SJSA1 (cell line): ENCODE measurements around the gene MICU1. TPM values are rescaled to one million over a fixed set of nuclear protein-coding genes. Genes with fewer than 3 reads are reported as not detected.
"Not testable (repeated sequence)": the region's sequence is repeated elsewhere in the genome, so short reads cannot be mapped to it uniquely, and the experiment has no call there.

Experiments used
- DNase-seq, 2 experiments: peaks; one replicate each; pipeline ENCODE4 v3.0.0-alpha.2; 2015 to 2020; ENCODE audit warnings: low spot score in 2 of 2, low read depth in 1 of 2
- H3K27ac ChIP-seq: fragments of 250-450 bp; sonication (Bioruptor Pico); 2 replicates; pipeline ENCODE4 v1.5.1; 2020; ENCODE audit warnings: mild to moderate bottlenecking, moderate library complexity
- H3K27me3 ChIP-seq: fragments of 250-450 bp; sonication (Bioruptor Pico); replicated peaks from 2 replicates; pipeline ENCODE4 v1.5.1; 2020; ENCODE audit warnings: mild to moderate bottlenecking, moderate library complexity
- H3K36me3 ChIP-seq: fragments of 250-450 bp; sonication (Bioruptor Pico); 2 replicates; pipeline ENCODE4 v1.5.1; 2020; ENCODE audit warnings: mild to moderate bottlenecking
- H3K4me1 ChIP-seq: fragments of 250-450 bp; sonication (Bioruptor Pico); replicated peaks from 2 replicates; pipeline ENCODE4 v1.6.1; 2021; ENCODE audit warnings: mild to moderate bottlenecking
- H3K4me3 ChIP-seq: fragments of 250-450 bp; sonication (Bioruptor Pico); 2 replicates; pipeline ENCODE4 v1.5.1; 2020; ENCODE audit warnings: mild to moderate bottlenecking
- H3K9me3 ChIP-seq: fragments of 250-450 bp; sonication (Bioruptor Pico); replicated peaks from 2 replicates; pipeline ENCODE4 v1.5.1; 2020; ENCODE audit warnings: mild to moderate bottlenecking
- total RNA-seq: library from RNA; depleted of rRNA; stranded (reverse); fragments of >200 nt; shearing (Covaris generic); gene quantifications from 2 replicates; pipeline ENCODE4 v1.2.3, GENCODE V29; 2014

Gene MICU1
- total RNA-seq, 1 experiment from 2014 or later = 57.1 TPM

DNA sequence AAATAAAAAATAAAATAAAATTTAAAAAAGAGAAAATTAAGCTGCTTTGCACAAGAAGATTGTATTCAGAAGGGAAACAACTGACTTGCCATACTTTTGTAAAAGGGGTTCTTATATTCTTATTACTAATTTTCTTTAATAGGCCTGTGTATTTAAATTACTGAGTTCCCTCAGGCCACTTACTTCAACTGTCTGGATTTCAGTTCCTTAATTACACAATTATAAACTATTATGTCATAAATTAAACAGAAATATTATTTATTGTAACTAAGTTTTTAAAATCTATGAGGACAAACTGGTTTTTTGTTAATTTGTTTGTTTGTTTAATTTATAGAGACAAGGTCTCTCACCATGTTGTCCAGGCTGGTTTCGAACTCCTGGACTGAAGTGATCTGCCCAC, 22.4 kb upstream of the MICU1 start:
- Histone ChIP-seq H3K4me3 (no peak overlapping the region), H3K27ac (no peak overlapping the region), H3K9me3 (no peaks in the 10 kb centered on the region), H3K36me3 (no peaks in the 10 kb centered on the region), H3K4me1 (no peaks in the 10 kb centered on the region), H3K27me3 (no peaks in the 10 kb centered on the region)
- no peak for DNase-seq

DNA sequence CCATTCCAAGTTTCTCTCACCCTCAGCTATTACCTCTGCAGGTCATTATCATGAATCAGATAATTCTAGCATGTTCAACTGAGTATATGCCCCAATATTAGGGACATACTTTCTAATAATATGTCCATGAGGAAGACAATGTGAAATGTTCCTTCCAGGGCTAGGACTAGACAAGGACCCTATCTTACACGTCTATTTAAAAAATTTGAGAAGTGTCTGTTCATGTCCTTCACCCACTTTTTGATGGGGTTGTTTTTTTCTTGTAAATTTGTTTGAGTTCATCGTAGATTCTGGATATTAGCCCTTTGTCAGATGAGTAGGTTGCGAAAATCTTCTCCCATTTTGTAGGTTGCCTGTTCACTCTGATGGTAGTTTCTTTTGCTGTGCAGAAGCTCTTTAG, 21.1 kb upstream of the MICU1 start:
- not testable (repeated sequence) for H3K27me3 ChIP-seq, H3K9me3 ChIP-seq, H3K4me3 ChIP-seq, H3K4me1 ChIP-seq, H3K36me3 ChIP-seq, H3K27ac ChIP-seq, DNase-seq

DNA sequence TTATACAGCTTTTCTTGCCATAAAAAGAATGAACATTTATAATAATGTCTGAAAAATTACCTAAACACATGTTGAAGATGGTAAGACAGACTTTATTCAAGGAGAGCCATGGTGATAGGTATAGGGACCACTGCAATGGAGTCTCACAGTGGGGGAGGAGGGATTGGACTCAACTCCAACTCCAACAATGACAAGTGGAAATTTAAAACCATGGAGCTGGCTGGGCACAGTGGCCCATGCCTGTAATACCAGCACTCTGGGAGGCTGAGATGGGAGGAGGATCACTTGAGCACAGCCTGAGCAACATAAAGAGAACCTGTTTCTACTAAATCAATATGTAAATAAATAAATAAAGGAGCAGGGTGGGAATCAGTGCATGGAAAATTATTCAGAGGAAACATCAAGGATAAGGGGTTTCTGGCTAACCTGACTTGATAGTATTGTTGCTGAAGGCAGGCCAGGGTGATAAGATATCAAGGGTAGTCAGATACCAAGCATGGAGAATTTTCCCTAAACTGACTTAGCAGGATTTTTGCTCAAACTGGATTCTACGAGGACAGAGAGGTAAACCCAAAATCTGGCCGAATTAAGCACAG, 19.5 kb upstream of the MICU1 start:
- no peak overlapping the region for H3K27ac ChIP-seq
- H3K4me1 ChIP-seq = no peaks in the 10 kb centered on the region
- no peak overlapping the region for H3K4me3 ChIP-seq
- H3K27me3 ChIP-seq = no peaks in the 10 kb centered on the region
- no peaks in the 10 kb centered on the region for H3K36me3 ChIP-seq
- no peaks in the 10 kb centered on the region for H3K9me3 ChIP-seq
- no peak for DNase-seq

DNA sequence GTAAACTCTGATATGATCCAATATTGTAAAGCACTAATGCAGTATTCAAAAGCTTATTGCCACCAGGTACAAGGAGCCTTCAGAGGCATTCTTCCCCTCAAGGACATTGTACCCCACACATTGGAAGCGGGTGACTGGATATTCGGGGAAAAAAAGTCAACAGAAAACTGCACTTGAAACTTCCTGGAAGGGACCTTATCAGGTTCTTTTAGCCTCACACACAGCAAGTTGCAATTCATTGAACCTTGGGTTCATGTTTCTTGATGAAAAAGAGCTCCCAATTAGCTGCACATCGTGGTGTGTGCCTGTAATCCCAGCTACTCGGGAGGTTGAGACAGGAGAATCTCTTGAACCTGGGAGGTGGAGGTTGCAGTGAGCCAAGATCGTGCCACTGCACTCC, 16.4 kb upstream of the MICU1 start:
- H3K4me1 ChIP-seq = peaks cover 2% of the 10 kb centered on the region
- DNase-seq = no peak
- H3K4me3 ChIP-seq = no peak overlapping the region
- no peak overlapping the region for H3K27ac ChIP-seq
- H3K27me3 ChIP-seq = no peaks in the 10 kb centered on the region
- H3K9me3 ChIP-seq = no peaks in the 10 kb centered on the region
- H3K36me3 ChIP-seq = no peaks in the 10 kb centered on the region

DNA sequence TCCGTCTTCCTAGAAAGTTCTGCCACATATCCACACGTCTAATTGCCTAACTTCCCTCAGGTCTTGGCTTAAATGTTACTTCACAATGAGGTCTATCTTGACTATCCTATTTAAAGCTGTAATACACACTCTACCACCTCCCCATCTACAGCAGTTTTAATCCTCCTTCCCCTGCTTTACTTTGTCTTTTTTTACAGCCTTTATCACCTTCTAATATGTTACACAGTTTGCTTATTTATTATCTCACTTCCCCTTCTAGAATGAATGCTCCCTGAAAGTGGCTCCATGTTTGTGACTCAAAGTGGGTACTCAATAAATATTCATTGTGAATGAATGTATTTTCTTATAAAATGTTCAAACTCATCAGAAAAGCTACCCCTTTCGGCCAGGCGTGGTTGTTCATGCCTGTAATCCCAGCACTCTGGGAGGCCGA, 13.6 kb upstream of the MICU1 start:
- Histone ChIP-seq H3K36me3 (no peaks in the 10 kb centered on the region), H3K4me3 (no peak overlapping the region), H3K9me3 (no peaks in the 10 kb centered on the region), H3K4me1 (peaks cover 5% of the 10 kb centered on the region), H3K27ac (no peak overlapping the region), H3K27me3 (no peaks in the 10 kb centered on the region)
- DNase-seq = no peak

DNA sequence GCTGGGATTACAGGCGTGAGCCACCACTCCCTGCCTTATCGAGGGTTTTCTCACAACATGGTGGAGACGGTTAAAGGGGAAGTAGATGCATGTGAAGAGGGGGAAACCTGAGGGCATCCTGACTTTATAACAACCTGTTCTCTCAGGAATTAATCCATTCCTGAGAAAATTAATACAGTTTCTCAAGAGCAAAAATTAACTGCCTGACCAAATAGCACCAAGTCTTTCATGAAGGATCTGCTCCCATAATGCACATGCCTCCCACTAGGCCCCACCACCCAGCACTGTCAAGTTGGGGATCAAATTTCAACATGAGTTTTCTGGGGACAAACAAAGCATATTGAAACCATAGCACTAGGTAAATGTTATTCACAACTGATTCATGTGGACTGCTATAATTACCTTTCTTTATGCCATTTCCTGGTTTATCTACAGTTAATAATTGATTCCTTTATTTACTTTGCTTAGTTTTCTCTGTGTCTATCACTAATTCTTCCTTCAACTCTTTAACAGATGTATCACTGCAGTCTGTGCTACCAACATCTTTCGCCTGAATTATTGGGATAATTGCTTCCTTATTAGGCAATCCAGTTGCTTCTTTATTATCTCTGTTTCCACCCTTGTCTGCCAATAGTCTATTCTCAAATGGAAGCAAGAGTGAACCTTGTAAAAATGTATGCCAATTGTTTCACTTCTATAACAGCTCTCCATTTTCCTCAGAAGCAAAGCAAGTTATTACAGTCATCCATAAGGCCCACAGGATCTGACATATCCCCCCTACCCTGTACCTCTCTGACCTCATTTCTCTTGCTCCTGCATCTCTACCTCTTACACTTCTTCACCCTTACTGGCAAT, 12.9 kb upstream of the MICU1 start:
- Histone ChIP-seq H3K4me1 (peaks cover 5% of the 10 kb centered on the region), H3K9me3 (no peaks in the 10 kb centered on the region), H3K27me3 (no peaks in the 10 kb centered on the region), H3K36me3 (no peaks in the 10 kb centered on the region), H3K27ac (no peak overlapping the region), H3K4me3 (no peak overlapping the region)
- no peak for DNase-seq

DNA sequence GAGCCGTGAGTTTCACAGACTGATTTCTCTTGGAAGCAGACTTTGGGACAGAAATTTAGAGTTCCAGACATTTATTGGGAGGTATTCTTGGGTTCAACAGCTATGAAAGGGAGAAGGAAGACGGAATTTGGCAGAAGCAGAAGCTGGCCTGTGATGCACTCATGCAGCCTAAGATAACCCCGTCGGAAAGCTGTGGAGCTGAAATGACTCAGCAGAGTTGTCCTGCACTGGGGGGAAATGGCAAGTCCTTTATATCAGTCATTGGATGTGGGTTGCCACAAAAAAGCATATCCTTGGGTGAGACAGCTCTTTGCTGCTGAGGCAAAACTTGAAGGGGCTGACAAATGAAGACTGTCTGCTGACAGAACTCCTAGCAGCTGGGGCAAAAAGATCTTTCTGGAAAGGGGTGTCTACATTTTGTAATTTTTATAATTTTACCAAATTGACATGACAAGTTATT, 11.5 kb upstream of the MICU1 start:
- no peak for DNase-seq
- Histone ChIP-seq H3K4me1 (peaks cover 5% of the 10 kb centered on the region), H3K4me3 (no peak overlapping the region), H3K9me3 (no peaks in the 10 kb centered on the region), H3K27ac (no peak overlapping the region), H3K27me3 (no peaks in the 10 kb centered on the region), H3K36me3 (no peaks in the 10 kb centered on the region)

DNA sequence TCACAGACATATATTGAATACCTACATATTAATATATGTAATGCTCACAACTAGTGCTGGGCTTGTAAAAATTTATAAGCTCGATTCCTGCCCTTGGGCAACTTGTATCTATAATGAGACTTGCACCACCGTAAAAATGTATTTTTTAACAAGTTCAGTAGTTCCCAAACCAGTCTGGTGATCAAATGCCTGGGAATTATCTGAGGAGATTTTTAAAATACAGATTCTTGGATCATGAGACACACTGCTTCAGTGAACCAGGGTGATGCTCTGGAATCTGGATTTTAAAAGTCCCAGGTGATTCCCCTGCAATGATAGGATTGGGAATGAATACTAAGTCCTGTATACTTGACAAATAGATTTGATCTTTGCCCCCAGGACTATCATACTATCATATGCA, 4.3 kb upstream of the MICU1 start:
- no peak overlapping the region for H3K27ac ChIP-seq
- H3K4me3 ChIP-seq = no peak overlapping the region
- no peaks in the 10 kb centered on the region; the same call in 1 of the 2 replicates for H3K4me1 ChIP-seq
- H3K36me3 ChIP-seq = no peaks in the 10 kb centered on the region; the same call in 1 of the 2 replicates
- no peak for DNase-seq
- H3K27me3 ChIP-seq = no peaks in the 10 kb centered on the region
- no peaks in the 10 kb centered on the region for H3K9me3 ChIP-seq

DNA sequence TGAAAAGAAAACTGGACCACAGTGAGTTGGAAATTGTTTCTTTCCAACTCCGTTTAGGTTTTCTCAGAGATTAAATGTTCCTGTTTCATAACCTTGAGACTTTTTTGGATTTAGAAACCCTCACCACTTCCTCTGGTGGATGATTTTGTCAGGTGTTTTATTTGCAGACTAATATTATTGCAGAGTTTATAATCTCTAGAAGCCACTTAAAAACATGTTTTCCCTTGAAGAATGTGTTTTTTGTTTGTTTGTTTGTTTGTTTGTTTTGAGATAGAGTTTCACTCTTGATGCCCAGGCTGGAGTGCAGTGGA, 520 bp upstream of the MICU1 start:
- Histone ChIP-seq H3K4me1 (peaks cover 9% of the 10 kb centered on the region), H3K27ac (peak overlapping the region; percentile 77), H3K27me3 (no peaks in the 10 kb centered on the region), H3K36me3 (no peaks in the 10 kb centered on the region; the same call in 1 of the 2 replicates), H3K4me3 (peak overlapping the region; percentile 61), H3K9me3 (no peaks in the 10 kb centered on the region)
- no peak for DNase-seq

DNA sequence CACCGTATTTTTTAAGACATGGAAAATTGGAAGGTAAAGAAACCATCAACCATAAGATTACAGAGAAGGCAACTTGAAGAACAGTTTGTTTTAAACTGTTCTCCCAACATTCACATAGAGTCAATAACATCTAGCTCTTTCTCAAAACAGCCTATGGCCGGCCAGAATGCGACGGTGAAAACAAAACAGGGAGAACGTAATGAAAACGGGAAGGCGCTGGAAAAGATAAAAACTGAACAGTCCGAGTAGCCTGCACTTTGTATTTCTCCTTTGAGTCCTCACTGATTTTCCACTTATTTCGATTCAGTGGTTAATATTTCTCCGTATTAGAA, 637 bp downstream of the MICU1 start:
- Histone ChIP-seq H3K4me3 (peak overlapping the region; percentile 61), H3K27ac (peak overlapping the region; percentile 43), H3K4me1 (peaks cover 9% of the 10 kb centered on the region), H3K36me3 (no peaks in the 10 kb centered on the region; the same call in 1 of the 2 replicates), H3K27me3 (no peaks in the 10 kb centered on the region), H3K9me3 (no peaks in the 10 kb centered on the region)
- DNase-seq = no peak

DNA sequence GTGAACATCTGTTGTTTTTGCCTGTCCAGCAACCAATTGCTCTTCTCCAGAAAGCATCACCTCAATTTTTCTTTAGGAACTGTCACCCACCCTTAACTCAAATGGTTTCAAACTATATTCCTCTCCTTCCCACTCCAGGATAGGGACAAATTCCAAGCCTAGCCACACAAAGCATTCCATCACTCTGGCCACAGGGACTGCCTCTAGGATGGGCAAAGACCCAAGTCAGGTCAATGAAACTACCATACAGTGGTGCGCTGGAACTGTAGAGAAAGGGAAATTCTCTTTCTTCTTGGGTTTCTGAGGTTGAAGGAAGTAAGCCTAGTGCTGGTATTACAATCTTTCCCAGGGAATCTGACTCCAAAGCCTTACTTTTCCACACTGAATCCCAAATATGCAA, 3.6 kb downstream of the MICU1 start:
- DNase-seq = peak in 1 of 2 experiments; percentile 9
- H3K4me1 ChIP-seq = peaks cover 9% of the 10 kb centered on the region
- H3K27me3 ChIP-seq = no peaks in the 10 kb centered on the region
- no peaks in the 10 kb centered on the region; the same call in 1 of the 2 replicates for H3K36me3 ChIP-seq
- H3K27ac ChIP-seq = no peak overlapping the region
- no peak overlapping the region for H3K4me3 ChIP-seq
- H3K9me3 ChIP-seq = no peaks in the 10 kb centered on the region

DNA sequence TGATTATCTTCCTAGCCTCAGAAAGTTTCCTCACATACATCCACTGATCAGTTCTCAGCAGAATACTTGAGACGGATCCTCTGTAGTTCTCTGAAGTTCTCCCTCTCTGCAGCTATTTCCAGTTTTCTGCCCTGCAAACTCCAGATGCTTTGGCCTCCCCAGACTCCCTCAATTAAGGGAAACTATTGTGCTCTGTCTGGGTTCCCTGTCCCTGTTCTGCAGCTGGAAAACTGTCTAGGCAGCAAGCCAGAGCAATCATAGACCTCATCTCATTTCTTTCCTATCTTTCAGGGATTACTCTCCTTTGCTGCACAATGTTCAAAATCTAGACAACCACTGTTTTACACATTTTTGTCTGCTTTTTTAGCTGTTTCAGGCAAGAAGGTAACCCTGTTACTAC, 9.2 kb downstream of the MICU1 start:
- Histone ChIP-seq H3K36me3 (no peaks in the 10 kb centered on the region), H3K27me3 (no peaks in the 10 kb centered on the region), H3K27ac (no peak overlapping the region), H3K4me1 (no peaks in the 10 kb centered on the region), H3K9me3 (no peaks in the 10 kb centered on the region), H3K4me3 (no peak overlapping the region)
- no peak for DNase-seq

DNA sequence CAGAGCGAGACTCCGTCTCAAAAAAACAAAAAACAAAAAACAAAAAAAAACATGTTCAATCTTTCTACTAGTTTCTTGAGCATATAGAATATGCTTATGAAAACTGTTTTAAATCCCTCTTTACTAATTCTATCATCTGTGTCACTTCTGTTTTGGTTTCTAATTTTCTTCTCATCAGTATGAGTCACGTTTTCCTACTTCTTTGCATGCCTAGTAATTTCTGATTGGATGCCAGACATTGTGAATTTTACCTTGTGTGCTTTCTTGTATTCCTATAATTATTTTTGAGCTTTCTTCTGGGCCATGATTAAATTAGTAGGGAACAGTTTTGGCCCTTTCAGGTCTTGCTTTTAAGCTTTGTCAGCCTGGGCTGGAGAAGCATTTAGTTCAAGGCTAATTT, 9.9 kb downstream of the MICU1 start:
- Histone ChIP-seq H3K4me1 (no peaks in the 10 kb centered on the region), H3K4me3 (no peak overlapping the region), H3K9me3 (no peaks in the 10 kb centered on the region), H3K36me3 (no peaks in the 10 kb centered on the region), H3K27ac (no peak overlapping the region), H3K27me3 (no peaks in the 10 kb centered on the region)
- DNase-seq = no peak

DNA sequence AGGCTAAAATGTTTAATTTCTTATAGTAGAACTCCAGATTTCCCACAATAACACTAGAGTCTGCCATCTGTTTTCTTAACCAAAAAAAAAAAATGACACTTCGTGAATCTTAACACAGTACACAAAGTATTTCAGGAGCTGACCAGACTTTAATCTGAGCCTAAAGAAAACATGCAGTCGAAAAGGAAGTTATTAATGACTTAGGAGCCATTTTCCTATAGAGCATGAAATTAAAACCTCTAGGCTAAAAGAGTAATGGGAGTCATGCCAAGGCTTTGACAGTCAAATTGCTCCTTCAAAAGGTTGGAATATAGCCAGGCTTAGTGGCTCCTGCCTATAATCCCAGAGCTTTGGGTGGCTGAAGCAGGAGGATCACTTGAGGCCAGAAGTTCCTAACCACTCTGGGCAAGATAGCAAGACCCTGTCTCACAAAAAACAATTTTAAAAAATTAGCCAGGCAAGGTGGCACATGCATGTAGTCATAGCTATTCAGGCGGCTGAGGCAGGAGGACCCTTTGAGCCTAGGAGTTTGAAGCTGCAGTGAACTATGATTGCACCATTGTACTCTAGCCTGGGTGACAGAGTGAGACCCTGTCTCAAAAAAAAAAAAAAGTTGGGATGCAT, 13.6 kb downstream of the MICU1 start:
- Histone ChIP-seq H3K27me3 (no peaks in the 10 kb centered on the region), H3K36me3 (no peaks in the 10 kb centered on the region; the same call in 1 of the 2 replicates), H3K27ac (no peak overlapping the region), H3K4me1 (no peaks in the 10 kb centered on the region), H3K9me3 (no peaks in the 10 kb centered on the region), H3K4me3 (no peak overlapping the region)
- DNase-seq = no peak
